Inferior parietal cortex (tissue), 1 donor: ENCODE data around the gene GUCY1A2.
"Not testable (repeated sequence)": the region's sequence is repeated elsewhere in the genome, so short reads cannot be mapped to it uniquely, and the experiment has no call there.

Source experiments
- DNase-seq: peaks from one replicate; pipeline ENCODE4 v3.0.0-alpha.2; 2016; ENCODE audit errors: extremely low spot score

The GUCY1A2 gene

DNA sequence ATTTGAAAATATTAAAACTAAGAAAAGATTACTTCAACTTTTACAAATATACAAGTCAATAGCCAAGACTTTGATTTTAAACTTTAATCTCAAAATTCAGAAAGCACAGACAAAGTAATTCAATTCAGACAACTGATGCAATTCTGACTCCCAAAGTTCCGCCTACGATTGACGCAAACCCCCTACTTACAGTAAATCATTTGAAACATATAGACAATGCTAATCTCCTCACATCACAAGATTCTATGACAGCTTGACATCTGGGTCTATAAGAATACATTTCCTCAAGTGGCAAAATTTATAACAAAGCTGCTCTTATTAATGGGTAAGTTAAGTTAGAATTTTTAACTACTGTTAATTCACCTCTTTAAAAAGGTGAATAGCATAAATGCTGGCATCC is 75.2 kb downstream of the GUCY1A2 start:
- DNase-seq, result no peak

DNA sequence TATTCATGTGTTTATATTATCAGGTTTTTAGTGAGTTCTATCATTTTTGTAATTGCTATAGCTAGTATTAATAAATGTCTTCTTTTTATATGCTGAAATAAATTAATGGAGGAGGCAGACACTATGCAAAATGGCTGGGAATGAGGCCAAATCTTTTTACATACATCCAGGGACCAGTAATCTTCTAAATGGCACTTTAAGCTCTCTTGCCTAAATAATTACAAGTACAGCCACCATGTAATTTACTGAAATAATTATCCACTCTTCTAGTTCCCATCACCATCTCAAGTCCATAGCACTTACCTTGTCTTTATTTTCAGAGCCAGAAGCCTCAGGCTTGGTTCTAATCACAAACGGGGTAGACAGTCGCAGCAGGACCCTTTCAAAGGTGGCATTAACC is 79.1 kb downstream of the GUCY1A2 start:
- DNase-seq, result no peak

DNA sequence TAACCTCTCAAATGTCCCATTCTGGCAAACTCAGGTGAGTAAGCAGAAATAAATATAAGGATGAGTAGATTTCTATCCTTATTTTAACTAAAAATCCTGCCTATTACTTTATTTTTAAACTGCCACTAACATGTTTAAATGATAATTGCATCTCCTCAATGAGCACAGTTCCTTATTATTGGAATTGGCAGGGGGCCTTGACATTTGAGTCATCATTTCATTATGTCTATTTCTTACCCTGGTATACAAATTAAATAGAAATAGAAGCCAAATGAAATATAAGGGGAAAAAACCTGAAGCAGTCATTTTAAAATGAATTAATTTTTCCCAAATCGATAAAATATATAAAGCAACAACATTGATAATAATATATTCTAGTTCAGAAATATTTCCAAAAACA is 81.2 kb downstream of the GUCY1A2 start:
- DNase-seq, result no peak

DNA sequence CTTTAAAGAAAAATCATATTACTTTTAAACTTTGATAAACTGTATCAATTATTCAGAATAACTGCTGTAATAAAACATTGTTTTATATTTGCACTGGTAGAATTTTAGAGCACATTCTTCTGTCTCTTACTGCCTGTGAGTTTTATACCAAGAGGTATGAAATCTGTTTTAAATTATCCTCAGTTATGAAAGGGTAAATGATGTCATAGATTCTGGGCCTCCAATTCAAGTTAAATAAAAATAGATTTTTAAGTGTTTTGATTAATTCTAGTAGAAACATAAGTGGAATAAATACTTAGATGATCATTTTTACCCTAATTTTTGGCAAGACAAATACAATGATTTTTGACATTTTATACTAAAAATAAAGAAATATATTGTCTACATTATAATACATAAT is 93.0 kb downstream of the GUCY1A2 start:
- DNase-seq, result no peak

GRCh38 chr11:106920899-106921509 is 97.3 kb downstream of the GUCY1A2 start:
- no peak for DNase-seq

- no peak for DNase-seq
Observed at GRCh38 chr11:106917973-106918372, 100.3 kb downstream of the GUCY1A2 start.

DNA sequence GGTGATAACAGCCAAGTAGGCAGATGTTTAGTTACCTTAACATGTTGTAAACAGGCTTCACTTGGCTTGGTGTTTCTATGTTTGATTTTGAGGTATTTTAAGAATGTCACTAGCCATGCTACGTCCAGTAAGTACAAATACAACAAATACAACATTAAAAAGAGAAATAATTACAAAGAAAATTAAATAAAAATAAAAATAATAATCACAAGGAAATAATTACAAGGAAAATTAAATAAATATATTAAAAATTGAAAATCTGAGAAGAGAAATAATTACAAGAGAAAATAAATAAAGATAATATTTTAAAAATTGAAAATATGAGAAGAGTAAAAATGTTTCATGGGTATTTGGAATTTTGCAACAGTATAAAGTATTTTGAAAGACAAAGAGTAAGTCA is 103.9 kb downstream of the GUCY1A2 start:
- DNase-seq, result no peak

GRCh38 chr11:106913141-106913540 is 105.1 kb downstream of the GUCY1A2 start:
- DNase-seq, result no peak

GRCh38 chr11:106904826-106905225 is 113.5 kb downstream of the GUCY1A2 start:
- no peak for DNase-seq

DNA sequence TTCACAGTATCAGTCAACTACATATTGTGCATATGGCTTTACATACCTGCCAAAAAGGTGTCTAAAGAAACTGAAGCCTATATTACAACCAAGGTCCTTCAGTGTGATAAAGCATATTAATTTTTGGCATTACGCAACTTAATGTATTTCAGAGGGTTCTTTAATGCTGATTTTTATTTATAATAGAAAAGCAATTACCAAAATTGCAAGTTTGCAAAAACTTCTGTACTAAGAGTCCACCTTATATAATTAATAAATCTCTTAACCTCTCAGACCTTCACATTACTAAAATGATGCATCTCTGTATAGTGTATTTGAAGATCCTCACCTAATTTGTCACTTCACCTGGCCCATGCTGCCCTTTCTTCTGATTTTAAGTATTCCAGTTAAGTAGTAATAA is 128.6 kb downstream of the GUCY1A2 start:
- no peak for DNase-seq

DNA sequence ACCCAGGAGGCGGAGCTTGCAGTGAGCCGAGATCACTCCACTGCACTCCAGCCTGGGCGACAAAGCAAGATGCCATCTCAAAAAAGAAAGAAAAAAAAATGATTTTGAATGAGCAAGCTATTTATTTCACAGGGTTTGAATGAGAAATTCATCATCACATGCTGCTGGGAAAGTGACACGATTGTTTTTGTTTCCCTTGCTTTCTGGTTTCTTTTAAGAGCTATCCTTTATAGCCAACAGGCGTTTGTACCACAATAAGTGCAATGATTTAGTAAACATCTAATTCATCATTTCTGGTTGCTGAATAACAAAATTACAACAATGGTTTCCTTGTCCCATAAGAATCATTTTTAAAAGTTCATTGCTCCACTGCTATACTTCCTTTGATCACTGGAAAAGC is 129.9 kb downstream of the GUCY1A2 start:
- no peak for DNase-seq

- not testable (repeated sequence) for DNase-seq
Observed at GRCh38 chr11:106883693-106884092, 134.6 kb downstream of the GUCY1A2 start.

GRCh38 chr11:106879832-106880546 is 138.3 kb downstream of the GUCY1A2 start:
- no peak for DNase-seq

DNA sequence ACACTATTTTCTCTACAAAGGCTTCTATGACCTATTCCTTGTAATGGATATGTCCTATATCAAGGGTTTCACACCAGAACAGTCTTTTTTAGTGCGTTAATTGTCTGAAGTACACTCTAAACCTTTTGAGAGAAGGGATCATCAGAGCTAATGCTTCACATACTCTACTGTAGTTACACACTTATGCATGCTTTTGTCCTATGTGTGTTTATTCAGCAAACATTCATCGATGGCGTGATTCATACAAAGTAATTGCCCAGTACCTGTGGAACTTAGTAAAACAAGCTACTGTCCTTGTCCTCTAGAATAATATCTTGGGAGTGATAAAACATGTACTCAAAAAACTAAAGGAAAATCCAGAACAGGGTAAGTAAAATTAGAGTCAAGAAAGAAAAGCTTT is 139.2 kb downstream of the GUCY1A2 start:
- DNase-seq, result no peak

DNA sequence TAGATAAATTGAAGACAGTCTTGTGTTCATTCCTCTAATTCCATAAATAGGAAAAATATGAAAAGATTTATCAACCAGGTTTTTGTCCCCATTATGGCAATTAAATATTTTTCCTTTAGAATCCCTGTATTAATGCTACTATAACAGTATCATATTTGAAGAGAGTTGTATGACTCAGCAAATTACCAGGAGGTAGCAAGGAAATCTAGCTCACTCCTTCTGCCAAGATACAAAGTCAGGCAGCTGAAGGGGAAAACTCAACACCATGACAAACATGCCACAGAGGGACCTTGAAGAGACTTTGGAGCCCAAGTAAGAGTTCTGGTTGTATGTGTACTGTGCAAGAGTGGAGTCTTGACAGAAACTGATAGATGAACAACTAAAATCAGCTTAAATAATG is 143.3 kb downstream of the GUCY1A2 start:
- DNase-seq, result no peak

DNA sequence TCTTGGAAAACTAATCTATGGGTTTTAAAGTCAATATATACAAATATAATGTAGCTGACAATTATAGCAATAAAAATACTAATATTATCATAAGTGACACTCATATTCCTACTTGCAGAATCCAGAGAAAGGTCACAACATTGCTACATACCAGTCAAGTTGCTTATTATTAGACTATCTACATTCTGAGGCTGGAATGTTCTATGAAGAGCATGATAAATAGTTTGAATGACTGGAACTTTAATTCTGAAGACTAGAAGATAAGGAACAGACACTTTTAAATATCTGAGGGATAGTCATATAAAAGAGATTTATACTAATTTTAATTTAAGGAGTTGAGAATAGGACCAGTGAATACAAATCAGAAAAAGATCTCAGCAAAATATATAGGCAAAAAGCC is 146.0 kb downstream of the GUCY1A2 start:
- DNase-seq, result no peak

DNA sequence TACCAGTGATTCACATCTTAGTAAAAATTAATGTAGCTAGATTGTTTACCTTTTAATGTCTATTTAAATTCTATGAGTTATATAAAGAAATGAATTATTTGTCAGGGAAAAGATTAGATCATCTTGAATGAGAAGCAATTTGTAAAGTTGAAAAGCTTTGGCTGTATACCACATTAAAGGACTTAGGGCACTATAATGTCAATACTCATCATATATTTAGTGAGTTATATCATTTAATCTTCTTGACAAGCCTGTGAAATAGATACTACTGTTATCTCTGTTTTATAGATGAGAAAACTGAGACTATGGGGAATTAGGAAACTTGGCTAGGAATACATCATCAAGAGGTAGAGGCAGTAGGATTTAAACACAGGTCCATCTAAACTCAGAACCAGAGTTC is 160.1 kb downstream of the GUCY1A2 start:
- DNase-seq, result no peak

DNA sequence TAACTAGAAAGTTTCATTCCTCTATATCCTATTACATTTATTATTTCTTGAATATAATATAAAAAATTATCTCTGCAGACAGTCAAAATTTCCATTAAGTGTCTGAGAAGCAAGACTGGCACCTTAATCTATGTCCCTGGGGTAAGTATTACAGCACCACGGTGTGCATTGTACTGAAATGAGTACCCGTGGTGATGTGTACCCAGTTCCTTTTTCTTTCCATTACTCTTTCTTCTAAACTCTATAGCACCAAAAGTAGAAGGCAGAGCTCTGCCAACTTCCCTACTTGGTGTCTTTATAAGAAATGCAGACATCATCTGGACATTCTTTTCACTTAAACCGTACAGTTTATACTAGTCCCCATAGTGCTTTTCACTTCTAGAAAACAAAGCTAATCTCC is 161.7 kb downstream of the GUCY1A2 start:
- no peak for DNase-seq

DNA sequence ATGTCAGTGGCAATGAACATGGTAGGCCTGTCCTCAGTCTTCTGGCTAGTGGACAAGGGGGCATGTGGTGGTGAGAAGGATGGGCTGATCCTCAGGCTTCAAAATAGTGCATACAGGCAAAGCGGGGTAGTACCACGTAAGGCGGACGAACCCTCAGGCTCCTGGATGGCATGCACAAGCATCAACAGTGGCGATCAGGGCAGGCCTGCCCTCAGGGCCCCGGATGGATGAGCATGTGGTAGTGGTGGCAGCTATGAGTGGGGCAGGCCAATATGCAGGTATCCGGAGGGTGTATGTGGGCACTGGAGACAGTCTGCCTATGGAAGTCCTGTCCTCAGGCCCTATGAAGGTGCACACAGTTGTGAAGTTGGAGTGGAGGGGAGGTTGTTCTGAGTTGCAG is 163.8 kb downstream of the GUCY1A2 start:
- DNase-seq, result no peak

DNA sequence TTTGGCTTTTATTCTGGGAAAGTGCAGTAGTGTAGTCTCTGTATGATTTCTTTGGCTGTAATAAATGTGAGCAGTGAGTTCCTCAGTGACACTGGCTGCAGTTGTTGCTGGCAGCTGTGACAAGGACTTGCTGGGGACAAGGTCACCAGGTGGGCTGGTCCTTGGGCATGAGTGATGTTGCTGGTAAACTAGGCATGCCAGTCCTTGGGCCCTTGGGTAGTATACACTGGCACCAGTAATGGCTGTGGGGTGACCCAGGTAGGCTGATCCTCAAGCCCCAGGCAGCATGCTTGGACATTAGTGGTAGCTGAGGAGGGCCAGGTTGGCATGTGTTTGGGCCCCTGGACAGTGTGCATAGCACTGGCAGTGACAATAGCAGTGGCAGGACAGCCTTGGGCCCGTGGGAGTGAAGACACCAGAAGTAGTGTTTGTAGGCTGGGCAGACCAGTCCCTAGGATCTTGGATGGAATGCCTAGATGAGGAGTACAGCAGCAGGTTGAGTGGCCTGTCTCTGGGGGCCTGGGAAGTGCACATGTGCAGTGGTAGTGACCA is 164.3 kb downstream of the GUCY1A2 start:
- DNase-seq, result no peak

DNA sequence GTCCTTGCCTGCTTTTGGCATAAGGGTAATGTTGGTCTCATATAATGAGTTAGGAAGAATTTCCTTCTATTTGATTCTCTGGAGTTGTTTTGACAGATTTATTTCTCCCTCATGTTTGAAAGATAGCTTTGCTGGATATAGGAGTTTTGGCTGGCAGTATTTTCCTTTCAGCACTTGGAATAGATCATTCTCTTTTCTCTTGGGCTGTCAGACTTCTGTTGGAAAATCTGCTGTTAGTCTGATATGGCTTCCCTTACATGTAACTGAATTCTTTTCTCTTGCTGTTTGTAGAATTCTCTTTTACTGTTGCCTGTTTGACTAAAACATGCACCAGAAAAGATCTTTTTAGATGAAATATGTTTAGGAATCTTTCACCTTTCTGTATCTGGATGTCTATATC is 165.5 kb downstream of the GUCY1A2 start:
- DNase-seq, result no peak

DNA sequence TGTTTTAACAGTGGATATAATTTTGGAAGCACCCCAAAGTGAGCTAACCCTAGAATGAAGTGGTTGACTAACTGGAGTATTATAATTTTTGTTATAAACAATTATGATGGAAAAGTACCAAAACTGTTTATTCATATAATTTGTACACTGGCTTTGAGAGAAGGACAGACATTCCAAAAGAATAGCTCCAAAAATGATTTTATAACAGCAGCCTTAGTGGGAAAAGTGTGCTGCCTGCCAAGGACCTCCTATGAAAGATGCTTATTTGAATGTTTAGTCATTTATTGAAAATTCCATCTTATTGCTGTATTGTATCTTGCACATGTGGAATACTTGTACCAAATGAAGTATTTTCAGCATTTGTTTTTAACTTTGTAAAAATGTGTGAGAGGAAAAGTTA is 169.8 kb downstream of the GUCY1A2 start:
- DNase-seq, result no peak

- no peak for DNase-seq
Observed at GRCh38 chr11:106842134-106842533, 176.1 kb downstream of the GUCY1A2 start.

GRCh38 chr11:106840947-106841346 is 177.3 kb downstream of the GUCY1A2 start:
- DNase-seq, result no peak
